GM18511 (cell line): Measurements from ENCODE around the gene UBE2V1.
A peak's percentile ranks its signal among the peaks of the same experiment; 100 is the strongest.
"Not testable (repeated sequence)": the region's sequence is repeated elsewhere in the genome, so short reads cannot be mapped to it uniquely, and the experiment has no call there.

Source experiments
- ATAC-seq: cut with Tn5 transposase; IDR thresholded peaks from one replicate; pipeline ENCODE4 v1.9.1; 2021; ENCODE audit warnings: mild to moderate bottlenecking, moderate library complexity; ENCODE audit not compliant: unreplicated experiment

UBE2V1 gene

GRCh38 chr20:50112512-50113419 is at the start of gene UBE2V1:
Gene UBE2V1, minus strand, starts transcription at chr20:50113150. Its CDS starts 22 bp downstream, at chr20:50113128.
- peak; percentile 57 for ATAC-seq

GRCh38 chr20:50161494-50161893 is 48.5 kb upstream of the UBE2V1 start:
- not testable (repeated sequence) for ATAC-seq

- ATAC-seq = peak; percentile 97
These were observed 40.8 kb upstream of the UBE2V1 start, which contains the start of gene PEDS1 for GRCh38 chr20:50153500-50154377. Gene PEDS1, minus strand, starts transcription at chr20:50153723. Its CDS starts 86 bp downstream, at chr20:50153637.

GRCh38 chr20:50153153-50153499 is 40.2 kb upstream of the UBE2V1 start:
- ATAC-seq = peak; percentile 9

- ATAC-seq = no peak
These were observed 39.6 kb upstream of the UBE2V1 start for GRCh38 chr20:50152394-50153152.

- no peak for ATAC-seq
These were observed 38.2 kb upstream of the UBE2V1 start for GRCh38 chr20:50151034-50151743.

GRCh38 chr20:50149481-50150254 is 36.7 kb upstream of the UBE2V1 start:
- ATAC-seq = no peak

- ATAC-seq = peak; percentile 95
These were observed 34.0 kb upstream of the UBE2V1 start for GRCh38 chr20:50146732-50147662.

- no peak for ATAC-seq
These were observed 33.3 kb upstream of the UBE2V1 start for GRCh38 chr20:50146214-50146613.

- ATAC-seq = no peak
These were observed 32.6 kb upstream of the UBE2V1 start for GRCh38 chr20:50145566-50145965.

- no peak for ATAC-seq
These were observed 31.4 kb upstream of the UBE2V1 start for GRCh38 chr20:50144362-50144761.

- no peak for ATAC-seq
These were observed 29.9 kb upstream of the UBE2V1 start for GRCh38 chr20:50142812-50143211.

- no peak for ATAC-seq
These were observed 29.0 kb upstream of the UBE2V1 start for GRCh38 chr20:50141811-50142561.

- ATAC-seq = no peak
These were observed 28.2 kb upstream of the UBE2V1 start for GRCh38 chr20:50141018-50141675.

- no peak for ATAC-seq
These were observed 27.4 kb upstream of the UBE2V1 start for GRCh38 chr20:50140339-50140859.

GRCh38 chr20:50138479-50139393 is 25.8 kb upstream of the UBE2V1 start:
- no peak for ATAC-seq
